HG03378 (cell line): Measurements from ENCODE around the gene OR1Q1.
"Not testable (repeated sequence)": the region's sequence is repeated elsewhere in the genome, so short reads cannot be mapped to it uniquely, and the experiment has no call there.

Experiments
- ATAC-seq: cut with Tn5 transposase; IDR thresholded peaks from one replicate; pipeline ENCODE4 v1.9.1; 2021; ENCODE audit warnings: mild to moderate bottlenecking, moderate library complexity; ENCODE audit not compliant: unreplicated experiment

The OR1Q1 gene, protein sequence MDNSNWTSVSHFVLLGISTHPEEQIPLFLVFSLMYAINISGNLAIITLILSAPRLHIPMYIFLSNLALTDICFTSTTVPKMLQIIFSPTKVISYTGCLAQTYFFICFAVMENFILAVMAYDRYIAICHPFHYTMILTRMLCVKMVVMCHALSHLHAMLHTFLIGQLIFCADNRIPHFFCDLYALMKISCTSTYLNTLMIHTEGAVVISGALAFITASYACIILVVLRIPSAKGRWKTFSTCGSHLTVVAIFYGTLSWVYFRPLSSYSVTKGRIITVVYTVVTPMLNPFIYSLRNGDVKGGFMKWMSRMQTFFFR

DNA sequence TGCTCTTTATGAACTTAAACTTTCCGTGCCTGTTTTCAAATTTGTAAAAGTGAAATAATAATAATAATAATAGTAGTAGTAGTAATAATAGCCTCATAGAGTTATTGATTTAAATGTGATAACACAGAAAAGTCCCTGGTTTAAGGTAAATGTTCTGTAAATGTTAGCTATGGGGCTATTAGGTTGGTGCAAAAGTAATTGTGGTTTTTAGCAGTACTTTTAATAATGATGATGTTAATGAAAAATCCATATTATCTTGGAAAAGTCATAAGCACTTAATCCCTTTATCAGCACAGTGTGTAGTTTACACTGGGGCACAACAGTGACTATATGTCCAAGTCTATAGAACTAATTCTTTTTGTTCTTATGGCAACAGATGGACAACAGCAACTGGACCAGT lies at the start of gene OR1Q1:
Gene OR1Q1 (plus strand): TSS at position 377 of the 400 bp plus-strand sequence. CDS start 0 bp downstream, at position 377.
- no peak for ATAC-seq

DNA sequence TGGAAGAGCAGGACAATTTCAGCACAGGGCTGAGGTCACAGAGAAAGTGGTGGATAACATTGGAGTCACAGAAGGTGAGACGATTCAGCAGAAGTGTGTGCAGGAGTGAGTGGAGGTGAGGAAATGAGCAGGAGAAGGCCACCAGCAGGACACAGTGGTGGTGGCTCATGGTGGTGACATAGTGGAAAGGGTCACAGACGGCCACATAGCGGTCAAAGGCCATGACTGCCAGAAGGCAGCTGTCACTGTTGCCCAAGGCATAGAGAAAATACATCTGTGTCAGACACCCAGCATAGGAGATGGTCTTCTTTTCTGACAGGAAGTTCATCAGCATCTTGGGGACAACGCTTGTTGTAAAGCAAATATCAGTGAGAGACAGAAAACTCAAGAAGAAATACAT lies 46.6 kb upstream of the OR1Q1 start:
- no peak for ATAC-seq

DNA sequence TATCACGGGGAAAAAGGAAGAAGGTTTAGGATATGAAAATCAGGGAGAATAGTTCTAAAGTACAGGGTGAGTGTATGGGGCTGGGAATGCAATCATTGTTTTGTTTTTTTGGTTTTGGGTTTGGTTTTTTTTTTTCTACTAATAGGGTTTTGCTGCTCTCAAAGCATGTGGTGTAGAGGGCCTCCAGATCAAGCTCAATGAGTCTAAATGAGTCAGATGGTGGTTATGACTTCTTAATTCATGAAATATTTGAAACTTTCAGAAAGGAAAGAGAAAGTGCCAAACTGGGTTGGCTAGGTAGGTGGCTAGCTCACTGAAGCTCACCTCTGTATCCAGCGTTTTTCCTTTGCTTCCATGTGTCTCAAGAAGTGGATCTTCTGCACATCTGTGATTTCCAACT lies 42.1 kb upstream of the OR1Q1 start:
- ATAC-seq = no peak

DNA sequence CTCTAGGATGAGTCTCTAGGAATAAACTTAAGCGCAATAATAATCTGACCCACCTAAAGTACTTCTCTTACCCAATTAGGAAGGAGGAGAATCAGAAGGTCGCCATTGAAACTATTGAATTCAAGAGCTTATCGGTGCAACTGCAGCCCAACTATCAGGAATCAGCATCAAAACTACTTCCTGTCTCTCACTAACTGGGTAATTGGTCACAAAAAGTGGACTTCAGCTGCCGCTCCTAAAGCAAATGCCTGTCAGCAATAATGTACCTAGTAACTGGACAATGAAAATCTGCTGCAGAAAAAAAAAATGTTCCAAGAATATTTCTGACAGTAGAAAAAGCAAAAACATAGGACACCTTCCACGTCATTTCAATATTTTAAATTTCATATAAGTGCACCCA lies 34.7 kb upstream of the OR1Q1 start:
- ATAC-seq = no peak

DNA sequence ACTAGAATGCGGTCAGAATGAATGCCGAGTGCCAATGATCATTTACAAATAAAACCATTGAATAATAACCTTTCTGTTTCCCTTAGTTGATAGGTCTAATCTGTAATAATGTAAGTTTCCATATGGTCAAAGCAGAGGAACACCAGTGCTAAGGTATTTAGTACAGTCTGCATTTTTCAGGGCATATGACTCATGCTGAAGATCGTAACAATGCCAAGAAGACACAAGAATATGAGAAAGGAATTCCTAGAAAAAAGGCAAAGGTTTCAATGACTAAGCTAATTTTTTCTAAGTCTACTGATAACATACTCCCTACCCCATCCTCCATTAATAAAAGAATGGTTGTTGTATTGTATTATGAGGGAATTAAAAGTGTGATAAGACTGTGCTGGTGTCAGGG lies 34.2 kb upstream of the OR1Q1 start:
- ATAC-seq = no peak

DNA sequence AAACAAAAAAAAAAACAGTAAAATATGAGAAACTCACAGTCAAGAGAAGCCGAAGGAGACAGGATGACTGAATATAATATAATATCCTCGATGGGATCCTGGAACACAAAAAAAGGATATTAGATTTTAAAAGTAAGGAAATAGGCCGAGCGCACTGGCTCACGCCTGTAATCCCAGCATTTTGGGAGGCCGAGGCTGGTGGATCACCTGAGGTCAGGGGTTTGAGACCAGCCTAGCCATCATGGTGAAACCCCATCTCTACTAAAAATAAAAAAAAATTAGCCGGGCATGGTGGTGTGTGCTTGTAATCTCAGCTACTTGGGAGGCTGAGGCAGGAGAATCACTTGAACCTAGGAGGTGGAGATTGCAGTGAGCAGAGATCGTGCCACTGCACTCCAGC lies 31.3 kb upstream of the OR1Q1 start, which contains the start of gene OR1L8:
Gene OR1L8 (minus strand): TSS at position 101 of the 400 bp plus-strand sequence. CDS start 14,907 bp downstream, outside the sequence.
- not testable (repeated sequence) for ATAC-seq

DNA sequence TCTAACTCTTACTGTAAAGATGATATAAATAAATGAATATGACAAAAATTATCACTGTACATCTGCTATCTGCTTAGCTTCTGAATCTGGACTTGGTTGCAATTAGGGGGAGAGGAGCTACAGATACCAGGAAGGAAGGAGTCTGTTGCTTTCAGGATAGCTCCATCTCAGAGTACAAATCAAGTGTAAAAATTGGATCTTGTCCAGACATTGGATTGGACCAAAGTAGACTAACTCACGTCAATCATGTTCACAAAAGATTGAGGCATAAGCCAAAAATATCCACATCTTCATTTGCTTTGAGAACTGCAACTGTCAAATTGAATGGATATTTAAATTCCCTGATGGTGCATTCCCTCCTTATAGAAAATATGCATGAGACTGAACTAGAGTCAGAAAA lies 8.8 kb upstream of the OR1Q1 start:
- no peak for ATAC-seq

DNA sequence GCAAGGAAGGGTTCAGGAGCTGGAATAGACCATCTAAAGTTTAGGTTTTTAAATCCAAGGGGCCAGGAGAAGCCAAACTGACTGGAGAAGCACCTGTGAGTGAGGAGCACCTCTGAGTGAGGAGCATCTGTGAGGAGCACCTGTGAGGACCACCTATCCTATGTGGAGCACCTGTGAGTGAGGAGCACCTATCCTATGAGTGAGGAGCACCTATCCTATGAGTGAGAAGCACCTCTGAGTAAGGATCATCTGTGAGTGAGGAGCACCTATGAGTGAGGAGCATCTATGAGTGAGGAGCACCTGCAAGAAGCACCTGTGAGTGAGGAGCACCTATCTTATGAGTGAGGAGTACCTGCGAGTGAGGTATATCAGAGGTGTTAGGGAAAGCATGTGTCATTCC lies 8.0 kb upstream of the OR1Q1 start:
- no peak for ATAC-seq

DNA sequence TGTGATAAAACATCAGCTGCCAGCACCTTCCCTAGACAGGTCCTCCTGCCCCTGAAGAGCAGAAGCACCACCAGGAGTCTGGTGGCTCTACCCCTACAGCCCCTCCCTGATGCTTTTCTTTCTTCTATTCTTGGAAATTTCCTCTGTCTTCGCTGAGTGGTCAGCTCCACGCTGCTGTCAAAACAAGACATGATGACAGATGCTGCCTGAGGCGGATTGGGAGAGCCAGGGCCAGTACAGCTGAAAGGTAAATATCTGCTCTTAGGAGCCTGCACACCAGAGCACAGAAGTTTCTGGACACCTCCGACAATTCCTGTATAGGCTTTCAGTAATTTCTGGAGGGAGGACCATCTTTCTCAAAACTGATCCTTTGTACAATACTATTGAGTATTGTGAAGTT lies 4.7 kb upstream of the OR1Q1 start:
- ATAC-seq = no peak

DNA sequence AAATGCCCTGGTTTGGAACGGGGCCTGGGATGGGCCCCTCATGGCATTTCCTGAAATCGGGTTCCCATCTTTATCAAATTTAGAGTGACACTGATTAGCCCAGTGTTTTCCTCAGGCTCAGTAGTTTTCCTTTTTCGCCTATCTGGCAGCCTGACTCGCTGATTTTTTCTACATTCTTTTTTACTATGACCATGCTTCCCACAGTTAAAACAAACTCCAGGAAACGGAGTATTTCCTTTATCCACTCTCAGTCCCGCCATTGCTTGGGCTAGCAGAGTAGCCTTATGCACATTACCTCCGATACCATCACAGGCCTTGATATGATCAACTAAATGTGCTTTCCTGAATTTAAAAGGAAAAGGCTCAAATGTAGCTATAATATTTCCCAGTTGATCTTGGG lies 5.5 kb downstream of the OR1Q1 start:
- ATAC-seq = no peak

DNA sequence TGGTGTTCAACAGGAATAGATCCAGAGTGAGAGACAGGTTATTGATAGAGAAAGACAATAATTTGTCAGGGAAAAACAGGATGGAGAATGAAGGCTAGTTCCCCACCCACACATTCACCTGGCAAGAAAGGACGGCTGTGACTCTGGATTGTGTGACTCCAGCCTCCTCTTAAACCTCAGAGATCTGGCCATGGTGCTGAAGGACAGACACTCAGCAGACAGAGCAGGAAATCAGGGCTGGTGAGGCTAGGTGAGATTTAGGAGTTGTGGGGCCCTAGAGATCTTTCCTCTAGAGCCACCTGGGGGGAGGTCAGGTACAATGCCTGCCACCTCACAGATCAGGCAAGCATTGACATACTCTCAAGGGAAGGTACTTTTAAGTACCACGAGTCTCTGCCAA lies 27.7 kb downstream of the OR1Q1 start:
- ATAC-seq = no peak

DNA sequence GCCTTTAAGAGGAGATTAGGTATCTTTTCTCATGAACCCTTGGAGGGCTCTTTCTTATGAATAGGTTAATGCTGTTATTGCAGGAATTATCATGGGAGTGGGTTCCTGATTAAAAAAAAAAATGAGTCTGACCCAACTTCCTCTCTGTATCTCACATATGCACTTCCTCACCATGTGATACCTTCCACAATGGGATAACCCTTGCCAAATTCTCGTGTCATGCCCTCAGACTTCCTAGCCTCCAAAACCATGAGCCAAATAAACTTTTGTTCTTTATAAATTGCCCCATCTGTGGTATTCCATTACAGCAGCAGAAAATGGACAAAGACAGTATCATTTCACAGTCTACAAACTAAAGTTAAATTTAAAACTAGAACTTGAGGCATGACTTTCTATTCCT lies 41.8 kb downstream of the OR1Q1 start:
- no peak for ATAC-seq

DNA sequence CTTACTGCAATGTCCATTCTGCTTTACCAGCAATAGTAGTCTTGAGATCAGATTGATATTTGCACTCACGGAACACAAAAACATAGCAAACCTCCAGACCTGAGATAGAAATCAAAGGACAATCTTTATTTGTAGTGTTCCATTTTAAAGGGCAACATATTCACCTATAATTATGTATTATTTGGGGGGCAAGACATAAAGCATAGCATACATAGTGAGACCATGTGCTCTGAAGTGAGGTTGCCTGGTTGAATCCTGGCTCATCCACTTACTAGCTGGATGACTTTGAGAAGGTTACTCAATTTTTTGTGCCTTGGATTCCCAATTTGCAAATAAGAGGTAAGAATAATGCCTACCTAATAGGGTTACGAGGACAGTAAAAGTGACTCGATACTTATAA lies 43.0 kb downstream of the OR1Q1 start, which contains the start of gene OR1B1:
Gene OR1B1 (minus strand): TSS at position 101 of the 400 bp plus-strand sequence.
- no peak for ATAC-seq

DNA sequence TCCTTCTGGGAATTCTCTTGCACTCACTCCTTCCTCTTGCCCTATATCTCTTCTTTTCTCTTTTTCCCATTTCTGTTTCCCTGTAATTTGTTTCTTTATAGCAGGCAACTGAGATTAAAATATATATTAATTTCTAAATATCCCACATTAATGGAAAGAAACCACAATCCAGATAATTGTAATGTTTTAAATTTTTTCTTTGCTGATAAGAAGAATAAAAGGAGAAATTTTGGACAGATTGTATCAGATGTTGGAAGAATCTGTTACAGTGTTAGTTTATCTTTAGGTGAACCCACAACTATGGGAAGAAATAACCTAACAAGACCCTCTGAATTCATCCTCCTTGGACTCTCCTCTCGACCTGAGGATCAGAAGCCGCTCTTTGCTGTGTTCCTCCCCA lies 46.9 kb downstream of the OR1Q1 start, which contains the start of gene OR1L1:
Gene OR1L1 (plus strand): TSS at position 301 of the 400 bp plus-strand sequence. CDS start 0 bp downstream, at position 301.
- ATAC-seq = no peak
